Keratinocyte (primary cell): Measurements from ENCODE around the gene PPP4R4. TPM values are rescaled to one million over a fixed set of nuclear protein-coding genes. Genes with fewer than 3 reads are reported as not detected.

Source experiments
- DNase-seq: peaks from one replicate; pipeline ENCODE4 v3.0.0-alpha.2; 2011; ENCODE audit warnings: low read depth, missing footprints, low spot score
- FAIRE-seq: peaks from 2 replicates; lab custom pipeline; 2011; peaks lifted over from hg19 to GRCh38; lab: Jason Lieb, UNC
- H2AFZ ChIP-seq: 2 replicates; pipeline ENCODE4 v1.6.0; 2012; ENCODE audit warnings: low read length, control low read depth, inconsistent platforms; ENCODE audit not compliant: control insufficient read depth
- H3K27ac ChIP-seq: 2 replicates; pipeline ENCODE4 v1.5.1; 2011; ENCODE audit warnings: low read length; ENCODE audit not compliant: control insufficient read depth, insufficient read depth
- H3K27me3 ChIP-seq: 3 replicates; pipeline ENCODE4 v1.6.0; 2011; ENCODE audit warnings: low read length; ENCODE audit not compliant: control insufficient read depth, insufficient read depth; ENCODE audit errors: extremely low read depth
- H3K36me3 ChIP-seq, 2 experiments: 2 replicates in 1 of 2; 3 replicates in 1 of 2; pipeline ENCODE4 v1.5.1; 2011; ENCODE audit warnings: low read length in 2 of 2, mild to moderate bottlenecking in 1 of 2; ENCODE audit not compliant: control insufficient read depth in 2 of 2, insufficient read depth in 2 of 2; ENCODE audit errors: extremely low read depth in 1 of 2
- H3K4me1 ChIP-seq: 3 replicates; pipeline ENCODE4 v1.5.1; 2011; ENCODE audit warnings: low read length; ENCODE audit not compliant: control insufficient read depth, insufficient read depth; ENCODE audit errors: extremely low read depth
- H3K4me2 ChIP-seq: 3 replicates; pipeline ENCODE4 v1.6.0; 2011; ENCODE audit warnings: low read depth, low read length; ENCODE audit not compliant: control insufficient read depth, insufficient read depth; ENCODE audit errors: extremely low read depth
- H3K4me3 ChIP-seq, 3 experiments: fragments of 200-600 bp in 1 of 3; sonication (generic) in 1 of 3; 2 replicates in 2 of 3; 3 replicates in 1 of 3; pipeline ENCODE4 v1.5.1; 2011 to 2016; ENCODE audit warnings: low read length in 3 of 3, mild to moderate bottlenecking in 3 of 3, control low read depth in 2 of 3, inconsistent platforms in 1 of 3, low read depth in 1 of 3, mixed read lengths in 1 of 3, mixed run types in 1 of 3, moderate library complexity in 1 of 3; ENCODE audit not compliant: control insufficient read depth in 2 of 3, insufficient read depth in 2 of 3; ENCODE audit errors: extremely low read depth in 1 of 3
- H3K79me2 ChIP-seq: 2 replicates; pipeline ENCODE4 v1.6.0; 2012; ENCODE audit warnings: low read length; ENCODE audit not compliant: control insufficient read depth, insufficient read depth
- H3K9ac ChIP-seq: 3 replicates; pipeline ENCODE4 v1.6.0; 2011; ENCODE audit warnings: low read length; ENCODE audit not compliant: control insufficient read depth, insufficient read depth; ENCODE audit errors: extremely low read depth
- H3K9me1 ChIP-seq: 3 replicates; pipeline ENCODE4 v1.6.0; 2011; ENCODE audit warnings: low read length; ENCODE audit not compliant: control insufficient read depth, insufficient read depth; ENCODE audit errors: extremely low read depth
- H3K9me3 ChIP-seq: 2 replicates; pipeline ENCODE4 v1.5.1; 2012; ENCODE audit warnings: low read depth, low read length; ENCODE audit not compliant: control insufficient read depth
- H4K20me1 ChIP-seq: 3 replicates; pipeline ENCODE4 v1.6.0; 2011; ENCODE audit warnings: low read length; ENCODE audit not compliant: control insufficient read depth, insufficient read depth; ENCODE audit errors: extremely low read depth
- EZH2 ChIP-seq: IDR thresholded peaks from one replicate; pipeline ENCODE4 v1.6.1; 2012; ENCODE audit warnings: inconsistent platforms, mild to moderate bottlenecking, low read length, moderate library complexity
- dilution Hi-C: fragments of 300-500 bp; cut with MboI; formaldehyde crosslinking; loops from one replicate; pipeline ENCODE4 v1.7.0; 2020; ENCODE audit warnings: low sequenced_read_pairs; ENCODE audit not compliant: extremely low pct_ligation_motif_present
- polyA plus RNA-seq, 5 experiments: library from polyadenylated mRNA; depleted of rRNA in 3 of 5; stranded (reverse) in 3 of 5; stranded (forward) in 1 of 5; unstranded in 1 of 5; fragments of >200 nt; gene quantifications; 1 replicate in 1 of 5; 2 replicates in 3 of 5; 3 replicates in 1 of 5; pipeline versions ENCODE4 v1.2.1 to v1.2.3, GENCODE V29; 2011 to 2012; ENCODE audit warnings: missing spikeins in 2 of 5, low read depth in 1 of 5, low replicate concordance in 1 of 5
- TF ChIP-seq, protein P1 (sequence below), 3 experiments: IDR thresholded peaks in 1 of 3; conservative IDR thresholded peaks in 1 of 3; optimal IDR thresholded peaks in 1 of 3; 2 replicates in 2 of 3; 3 replicates in 1 of 3; pipeline versions ENCODE3 to v1.5.1; 2011; ENCODE audit warnings: low read length in 3 of 3, mild to moderate bottlenecking in 3 of 3, moderate library complexity in 2 of 3, control low read depth in 1 of 3, inconsistent platforms in 1 of 3; ENCODE audit not compliant: insufficient read depth in 2 of 3; ENCODE audit errors: extremely low read depth in 1 of 3

PPP4R4 gene
- polyA plus RNA-seq, 1 donor (not counting 4 experiments of a cell fraction or from before 2014, with no cell fraction given) = 9.0 TPM

- Histone ChIP-seq H3K36me3 (no peaks in the 10 kb centered on the region), H3K9ac (no peak overlapping the region), H3K27me3 (no peaks in the 10 kb centered on the region), H3K4me3 (no peak overlapping the region), H4K20me1 (no peaks in the 10 kb centered on the region), H2AFZ (no peak overlapping the region), H3K4me1 (no peaks in the 10 kb centered on the region), H3K9me3 (no peaks in the 10 kb centered on the region), H3K9me1 (no peaks in the 10 kb centered on the region), H3K4me2 (no peak overlapping the region), H3K79me2 (no peaks in the 10 kb centered on the region), H3K27ac (no peak overlapping the region)
- dilution Hi-C loops = no loop called here
- TF ChIP-seq, protein P1, sequence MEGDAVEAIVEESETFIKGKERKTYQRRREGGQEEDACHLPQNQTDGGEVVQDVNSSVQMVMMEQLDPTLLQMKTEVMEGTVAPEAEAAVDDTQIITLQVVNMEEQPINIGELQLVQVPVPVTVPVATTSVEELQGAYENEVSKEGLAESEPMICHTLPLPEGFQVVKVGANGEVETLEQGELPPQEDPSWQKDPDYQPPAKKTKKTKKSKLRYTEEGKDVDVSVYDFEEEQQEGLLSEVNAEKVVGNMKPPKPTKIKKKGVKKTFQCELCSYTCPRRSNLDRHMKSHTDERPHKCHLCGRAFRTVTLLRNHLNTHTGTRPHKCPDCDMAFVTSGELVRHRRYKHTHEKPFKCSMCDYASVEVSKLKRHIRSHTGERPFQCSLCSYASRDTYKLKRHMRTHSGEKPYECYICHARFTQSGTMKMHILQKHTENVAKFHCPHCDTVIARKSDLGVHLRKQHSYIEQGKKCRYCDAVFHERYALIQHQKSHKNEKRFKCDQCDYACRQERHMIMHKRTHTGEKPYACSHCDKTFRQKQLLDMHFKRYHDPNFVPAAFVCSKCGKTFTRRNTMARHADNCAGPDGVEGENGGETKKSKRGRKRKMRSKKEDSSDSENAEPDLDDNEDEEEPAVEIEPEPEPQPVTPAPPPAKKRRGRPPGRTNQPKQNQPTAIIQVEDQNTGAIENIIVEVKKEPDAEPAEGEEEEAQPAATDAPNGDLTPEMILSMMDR (optimal IDR thresholded peaks at IDR 0.05 in 1 of 3, IDR thresholded peaks at IDR 0.05 in 1 of 3, conservative IDR thresholded peaks at IDR 0.05 in 1 of 3; ENCODE audit: extremely low read depth in 1 of 3, insufficient read depth in 2 of 3, low read length in 3 of 3) = no peak
- TF ChIP-seq EZH2 = no peak
- FAIRE-seq = no peak
- DNase-seq = no peak
Observed at GRCh38 chr14:94282991-94283723, 109.0 kb downstream of the PPP4R4 start.

DNA sequence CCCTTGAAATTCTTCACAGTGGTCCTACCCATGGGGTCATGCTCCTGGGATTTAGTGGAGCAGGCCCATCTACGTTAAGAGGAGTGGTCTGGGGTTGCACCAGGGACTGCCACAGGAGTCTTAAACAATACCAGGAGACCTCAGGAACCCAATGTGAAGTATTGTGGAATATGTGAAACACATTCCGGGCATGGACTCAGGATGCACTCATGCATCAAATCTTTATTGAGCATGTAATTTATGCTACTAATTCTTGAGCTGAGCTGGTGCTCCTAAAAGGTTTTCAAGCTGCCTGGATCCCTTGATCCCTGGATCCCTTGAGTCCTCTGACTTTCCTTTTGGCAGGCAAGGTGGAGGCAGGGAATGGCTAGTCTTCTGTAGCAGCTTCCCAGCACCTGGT, 110.1 kb downstream of the PPP4R4 start:
- Histone ChIP-seq H3K36me3 (no peaks in the 10 kb centered on the region), H2AFZ (no peak overlapping the region), H3K4me1 (no peaks in the 10 kb centered on the region), H3K27ac (no peak overlapping the region), H3K27me3 (no peaks in the 10 kb centered on the region), H3K9me1 (no peaks in the 10 kb centered on the region), H3K9me3 (no peaks in the 10 kb centered on the region), H3K4me3 (no peak overlapping the region), H4K20me1 (no peaks in the 10 kb centered on the region), H3K4me2 (no peak overlapping the region), H3K9ac (no peak overlapping the region), H3K79me2 (no peaks in the 10 kb centered on the region)
- FAIRE-seq = no peak
- DNase-seq = no peak
- TF ChIP-seq, protein P1 (optimal IDR thresholded peaks at IDR 0.05 in 1 of 3, IDR thresholded peaks at IDR 0.05 in 1 of 3, conservative IDR thresholded peaks at IDR 0.05 in 1 of 3; ENCODE audit: extremely low read depth in 1 of 3, insufficient read depth in 2 of 3, low read length in 3 of 3) = no peak
- no peak for TF ChIP-seq EZH2
- dilution Hi-C loops = no loop called here
